Activated CD8-positive, alpha-beta T cell treated with anti-CD3 and anti-CD28 coated beads for 36 hours (primary cell): ENCODE data around the gene PCDHGB4. TPM values are rescaled to one million over a fixed set of nuclear protein-coding genes. Genes with fewer than 3 reads are reported as not detected.
A peak's percentile ranks its signal among the peaks of the same experiment; 100 is the strongest.
"Not testable (repeated sequence)": the region's sequence is repeated elsewhere in the genome, so short reads cannot be mapped to it uniquely, and the experiment has no call there.

ENCODE experiments used
- ATAC-seq: fragments of 200-7000 bp; cut with Tn5 transposase; one replicate; pipeline ENCODE4 v1.10.0; 2021; ENCODE audit warnings: mild to moderate bottlenecking, moderate library complexity
- CTCF ChIA-PET: fragments of 350-600 bp; sonication (Branson Sonifier 250); formaldehyde crosslinking; loops from one replicate; lab custom pipeline; 2021; ENCODE audit warnings: antibody characterized with exemption; lab: Charles Lee
- POLR2A ChIA-PET: fragments of 350-600 bp; sonication (Branson Sonifier 250); formaldehyde crosslinking; loops from one replicate; lab custom pipeline; 2021; ENCODE audit warnings: antibody characterized with exemption; lab: Charles Lee
- DNase-seq: peaks from one replicate; pipeline ENCODE4 v3.0.0-alpha.2; 2020
- H3K27ac Mint-ChIP-seq: one replicate; pipeline ENCODE4 v1.8.0; 2021; ENCODE audit warnings: mild to moderate bottlenecking, mixed read lengths
- H3K27me3 Mint-ChIP-seq: one replicate; pipeline ENCODE4 v1.8.0; 2021; ENCODE audit warnings: mixed read lengths
- H3K36me3 Mint-ChIP-seq: one replicate; pipeline ENCODE4 v1.8.0; 2021; ENCODE audit warnings: low read depth, mixed read lengths
- H3K4me1 Mint-ChIP-seq: one replicate; pipeline ENCODE4 v1.8.0; 2021; ENCODE audit warnings: low read depth, mixed read lengths
- H3K4me3 Mint-ChIP-seq: one replicate; pipeline ENCODE4 v1.8.0; 2021; ENCODE audit warnings: mild to moderate bottlenecking, moderate library complexity, mixed read lengths
- H3K9me3 Mint-ChIP-seq: one replicate; pipeline ENCODE4 v1.8.0; 2021; ENCODE audit warnings: mixed read lengths
- intact Hi-C: fragments of 100-400 bp; cut with micrococcal nuclease; formaldehyde crosslinking; loops from one replicate; pipeline ENCODE4 v1.10.0; 2022
- total RNA-seq, 2 experiments: library from RNA; stranded (reverse); gene quantifications; one replicate each; pipeline ENCODE4 v1.2.3, GENCODE V29; 2021
- TF ChIP-seq, protein P1 (sequence below): fragments of 200-600 bp; IDR thresholded peaks from one replicate; pipeline ENCODE4 v1.8.0; 2022; ENCODE audit warnings: antibody characterized with exemption, mild to moderate bottlenecking

Gene PCDHGB4
- total RNA-seq = not detected

DNA sequence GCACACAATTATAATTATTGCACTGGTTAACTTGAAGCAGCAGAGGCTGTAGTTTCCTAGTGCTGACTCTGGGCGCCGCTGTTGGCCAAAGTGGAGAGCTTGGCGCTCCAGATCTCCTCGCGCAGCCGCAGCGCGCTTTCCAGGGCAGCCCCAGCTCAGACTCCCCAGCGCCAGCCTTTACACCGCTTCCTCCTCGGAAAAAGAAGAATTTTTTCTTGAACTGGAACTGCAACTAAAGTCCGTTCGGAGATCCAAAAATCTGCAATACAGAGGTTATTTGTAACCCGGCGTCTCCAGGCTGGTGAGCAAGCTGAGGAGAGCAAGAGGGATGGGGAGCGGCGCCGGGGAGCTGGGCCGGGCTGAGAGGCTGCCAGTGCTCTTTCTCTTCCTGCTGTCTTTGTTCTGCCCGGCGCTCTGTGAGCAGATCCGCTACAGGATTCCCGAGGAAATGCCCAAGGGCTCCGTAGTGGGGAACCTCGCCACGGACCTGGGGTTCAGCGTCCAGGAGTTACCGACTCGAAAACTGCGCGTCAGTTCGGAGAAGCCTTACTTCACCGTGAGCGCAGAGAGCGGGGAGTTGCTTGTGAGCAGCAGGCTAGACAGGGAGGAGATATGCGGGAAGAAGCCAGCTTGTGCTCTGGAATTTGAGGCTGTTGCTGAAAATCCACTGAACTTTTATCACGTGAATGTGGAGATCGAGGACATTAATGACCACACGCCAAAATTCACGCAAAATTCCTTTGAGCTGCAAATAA is at the start of gene PCDHGB4:
PCDHGB4 (plus strand) TSS at position 142 of the 755 bp plus-strand sequence; CDS start at position 329, 187 bp downstream.
- DNase-seq (peak; percentile 30), ATAC-seq (peak; percentile 69)
- H3K27ac Mint-ChIP-seq, intact Hi-C loops, H3K4me3 Mint-ChIP-seq, H3K4me1 Mint-ChIP-seq: not testable (repeated sequence)
- peaks cover 39% of the 10 kb centered on the region for H3K9me3 Mint-ChIP-seq
- ChIA-PET POLR2A (interaction anchor here (0.7 kb wide), 1 partner anchor 591 kb away, joined by 3 read pairs; no protein-coding TSS in a partner anchor), CTCF (interaction anchor here (0.8 to 1.5 kb wide), 8 partner anchors 9 to 170 kb away, joined by 3 to 5 read pairs (median 4); partner anchors contain the start of genes PCDHGA12, PCDHGB3 and PCDHGB5)
- peaks cover 67% of the 10 kb centered on the region for H3K27me3 Mint-ChIP-seq
- peaks cover 16% of the 10 kb centered on the region for H3K36me3 Mint-ChIP-seq

DNA sequence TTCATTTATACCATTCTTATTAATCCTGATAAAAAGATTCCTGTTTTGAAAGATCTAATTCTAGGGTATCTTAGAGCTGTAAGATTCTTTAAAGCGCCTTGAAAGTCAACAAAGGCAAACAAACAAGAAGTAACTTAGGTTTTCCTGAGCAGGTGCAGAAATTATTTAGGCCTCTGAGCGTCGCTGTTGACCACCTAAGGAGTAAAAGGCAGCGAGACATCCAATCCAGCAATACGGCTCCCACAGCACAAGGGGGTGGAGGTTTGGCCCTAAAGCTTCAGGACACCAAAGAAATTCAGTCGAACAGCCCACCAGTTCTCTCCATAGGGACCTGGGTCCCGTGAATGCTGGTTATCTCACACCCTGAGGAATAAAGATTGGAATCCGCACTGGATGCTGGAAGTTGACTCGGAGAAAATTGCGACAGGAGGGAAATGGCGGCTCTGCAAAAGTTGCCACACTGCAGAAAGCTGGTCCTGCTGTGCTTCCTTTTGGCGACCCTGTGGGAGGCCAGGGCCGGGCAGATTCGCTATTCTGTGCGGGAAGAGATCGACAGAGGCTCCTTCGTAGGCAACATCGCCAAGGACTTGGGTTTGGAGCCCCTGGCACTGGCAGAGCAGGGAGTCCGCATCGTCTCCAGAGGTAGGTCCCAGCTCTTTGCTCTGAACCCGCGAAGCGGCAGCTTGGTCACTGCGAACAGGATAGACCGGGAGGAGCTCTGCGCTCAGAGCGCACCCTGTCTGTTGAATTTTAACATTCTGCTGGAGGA is 48.8 kb upstream of the PCDHGB4 start, which contains the start of gene PCDHGA2:
PCDHGA2 (plus strand) TSS at position 223 of the 769 bp plus-strand sequence.
- POLR2A ChIA-PET = interaction anchor here (1.2 kb wide), 1 partner anchor 41 kb away, joined by 3 read pairs; no protein-coding TSS in a partner anchor
- no peak for ATAC-seq
- H3K27me3 Mint-ChIP-seq = peaks cover 54% of the 10 kb centered on the region
- H3K36me3 Mint-ChIP-seq = peaks cover 20% of the 10 kb centered on the region
- H3K4me3 Mint-ChIP-seq = no peak within 1 kb of the TSS
- no peaks in the 10 kb centered on the region for H3K4me1 Mint-ChIP-seq
- CTCF ChIA-PET = interaction anchor here (0.7 to 2.8 kb wide), 12 partner anchors 9 to 523 kb away, joined by 3 to 17 read pairs (median 3); partner anchors contain the start of genes PCDHGA10, PCDHGA11, PCDHGB1 and TAF7
- no peak within 1 kb of the TSS for H3K27ac Mint-ChIP-seq
- intact Hi-C loops = no loop called here
- DNase-seq = peak; percentile 37
- peaks cover 50% of the 10 kb centered on the region for H3K9me3 Mint-ChIP-seq
- TF ChIP-seq, protein P1, sequence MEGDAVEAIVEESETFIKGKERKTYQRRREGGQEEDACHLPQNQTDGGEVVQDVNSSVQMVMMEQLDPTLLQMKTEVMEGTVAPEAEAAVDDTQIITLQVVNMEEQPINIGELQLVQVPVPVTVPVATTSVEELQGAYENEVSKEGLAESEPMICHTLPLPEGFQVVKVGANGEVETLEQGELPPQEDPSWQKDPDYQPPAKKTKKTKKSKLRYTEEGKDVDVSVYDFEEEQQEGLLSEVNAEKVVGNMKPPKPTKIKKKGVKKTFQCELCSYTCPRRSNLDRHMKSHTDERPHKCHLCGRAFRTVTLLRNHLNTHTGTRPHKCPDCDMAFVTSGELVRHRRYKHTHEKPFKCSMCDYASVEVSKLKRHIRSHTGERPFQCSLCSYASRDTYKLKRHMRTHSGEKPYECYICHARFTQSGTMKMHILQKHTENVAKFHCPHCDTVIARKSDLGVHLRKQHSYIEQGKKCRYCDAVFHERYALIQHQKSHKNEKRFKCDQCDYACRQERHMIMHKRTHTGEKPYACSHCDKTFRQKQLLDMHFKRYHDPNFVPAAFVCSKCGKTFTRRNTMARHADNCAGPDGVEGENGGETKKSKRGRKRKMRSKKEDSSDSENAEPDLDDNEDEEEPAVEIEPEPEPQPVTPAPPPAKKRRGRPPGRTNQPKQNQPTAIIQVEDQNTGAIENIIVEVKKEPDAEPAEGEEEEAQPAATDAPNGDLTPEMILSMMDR = peak; percentile 26

DNA sequence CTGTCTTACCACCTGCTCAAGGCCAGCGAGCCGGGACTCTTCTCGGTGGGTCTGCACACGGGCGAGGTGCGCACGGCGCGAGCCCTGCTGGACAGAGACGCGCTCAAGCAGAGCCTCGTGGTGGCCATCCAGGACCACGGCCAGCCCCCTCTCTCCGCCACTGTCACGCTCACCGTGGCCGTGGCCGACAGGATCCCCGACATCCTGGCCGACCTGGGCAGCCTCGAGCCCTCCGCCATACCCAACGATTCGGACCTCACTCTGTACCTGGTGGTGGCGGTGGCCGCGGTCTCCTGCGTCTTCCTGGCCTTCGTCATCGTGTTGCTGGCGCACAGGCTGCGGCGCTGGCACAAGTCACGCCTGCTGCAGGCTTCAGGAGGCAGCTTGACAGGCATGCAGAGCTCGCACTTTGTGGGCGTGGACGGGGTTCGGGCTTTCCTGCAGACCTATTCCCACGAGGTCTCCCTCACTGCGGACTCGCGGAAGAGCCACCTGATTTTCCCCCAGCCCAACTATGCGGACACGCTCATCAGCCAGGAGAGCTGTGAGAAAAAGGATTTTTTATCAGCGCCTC is 46.6 kb upstream of the PCDHGB4 start:
- H3K4me1 Mint-ChIP-seq, DNase-seq, H3K4me3 Mint-ChIP-seq, ATAC-seq, POLR2A ChIA-PET, intact Hi-C loops, H3K27ac Mint-ChIP-seq: not testable (repeated sequence)
- CTCF ChIA-PET = interaction anchor here (1.5 to 2.4 kb wide), 2 partner anchors 10 to 15 kb away, joined by 3 to 5 read pairs; partner anchors contain the start of gene PCDHGA1
- peaks cover 24% of the 10 kb centered on the region for H3K36me3 Mint-ChIP-seq
- peaks cover 53% of the 10 kb centered on the region for H3K27me3 Mint-ChIP-seq
- peaks cover 56% of the 10 kb centered on the region for H3K9me3 Mint-ChIP-seq

DNA sequence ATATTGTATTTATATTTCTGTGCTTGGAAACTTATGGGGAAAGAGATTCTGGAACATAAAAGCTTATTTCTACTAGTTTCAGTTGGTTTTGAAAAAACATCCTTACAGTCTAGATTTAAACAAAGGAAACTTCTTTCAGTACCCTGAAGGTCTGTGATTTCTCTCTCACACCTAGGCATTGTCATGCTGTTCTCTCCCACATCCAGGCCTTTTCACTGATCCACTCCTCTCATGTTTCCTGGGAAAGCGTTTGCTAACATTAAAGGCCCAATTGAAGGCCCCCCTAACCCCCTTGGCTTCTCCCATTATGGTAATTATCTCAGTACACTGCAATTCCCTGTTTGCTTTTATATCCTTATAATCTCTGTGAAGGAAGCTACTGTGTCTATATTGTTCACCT is 44.7 kb upstream of the PCDHGB4 start:
- Mint-ChIP-seq H3K9me3 (peaks cover 48% of the 10 kb centered on the region), H3K27ac (no peak overlapping the region), H3K4me1 (no peaks in the 10 kb centered on the region), H3K36me3 (peaks cover 24% of the 10 kb centered on the region), H3K4me3 (no peak overlapping the region), H3K27me3 (peaks cover 47% of the 10 kb centered on the region)
- intact Hi-C loops = no loop called here
- TF ChIP-seq, protein P1 = no peak
- POLR2A ChIA-PET = no interaction called here
- no peak for DNase-seq
- CTCF ChIA-PET = interaction anchor here (0.8 to 3.0 kb wide), 8 partner anchors 12 to 221 kb away, joined by 3 to 10 read pairs (median 4); partner anchors contain the start of genes PCDHGA1, PCDHGA6, PCDHGB2 and TAF7
- no peak for ATAC-seq

DNA sequence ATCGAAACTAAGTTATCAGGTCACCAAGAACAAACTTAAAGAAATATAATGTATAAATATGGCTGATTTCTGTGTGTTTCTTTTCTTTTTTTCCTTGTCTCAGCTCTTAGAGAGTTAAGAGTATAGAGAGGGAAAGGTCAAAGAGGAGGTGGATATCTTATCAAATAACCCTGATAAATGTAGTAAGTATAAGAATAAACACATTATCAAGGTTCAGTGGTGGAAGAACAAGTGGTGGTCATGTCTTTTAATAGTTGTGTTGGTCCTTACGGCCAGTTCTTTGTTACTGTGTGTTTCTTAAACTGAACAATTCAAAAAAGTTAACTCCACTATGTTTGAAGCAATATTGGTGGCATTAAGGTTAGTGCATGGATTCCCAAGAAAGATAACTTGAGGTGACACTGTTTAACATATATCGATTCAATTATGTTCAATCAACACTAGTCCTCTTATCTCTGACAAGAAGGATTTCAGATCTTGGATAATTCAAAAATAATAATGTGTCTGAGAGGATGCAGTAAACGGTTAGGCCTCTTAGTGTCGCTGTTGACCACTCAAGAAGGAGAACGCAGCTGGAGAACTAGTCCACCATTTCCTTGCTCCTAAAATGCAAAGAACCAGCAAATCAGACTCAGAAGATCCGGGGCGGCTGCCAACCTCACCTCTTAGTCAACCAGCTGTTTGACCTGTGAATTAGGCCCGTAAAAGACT is 44.1 kb upstream of the PCDHGB4 start, which contains the start of gene PCDHGA3:
PCDHGA3 (plus strand) TSS at position 588 of the 711 bp plus-strand sequence. CDS start 205 bp downstream, outside the sequence.
- TF ChIP-seq, protein P1 = peak; percentile 43
- no peaks in the 10 kb centered on the region for H3K4me1 Mint-ChIP-seq
- no peak within 1 kb of the TSS for H3K27ac Mint-ChIP-seq
- DNase-seq = peak; percentile 45
- ChIA-PET CTCF (interaction anchor here (0.8 to 3.0 kb wide), 24 partner anchors 8 to 221 kb away, joined by 3 to 10 read pairs (median 4); partner anchors contain the start of genes PCDHB9, PCDHGA1, PCDHGA11 and PCDHGA4), POLR2A (no interaction called here)
- intact Hi-C loops = no loop called here
- peak; percentile 47 for ATAC-seq
- peaks cover 41% of the 10 kb centered on the region for H3K27me3 Mint-ChIP-seq
- H3K9me3 Mint-ChIP-seq = peaks cover 42% of the 10 kb centered on the region
- peaks cover 18% of the 10 kb centered on the region for H3K36me3 Mint-ChIP-seq
- no peak within 1 kb of the TSS for H3K4me3 Mint-ChIP-seq
